ENCODE data around the gene COL8A2.

The COL8A2 gene

GRCh38 chr1:36083635-36084496 is 41.2 kb downstream of the COL8A2 start, which contains the start of gene TEKT2:
Gene TEKT2 (plus strand): TSS chr1:36084094. CDS start chr1:36084922, 828 bp downstream.
- Histone ChIP-seq H3K9ac (ENCODE audit: low read length) (no peak within 1 kb of the TSS), H3K79me2 (ENCODE audit: control insufficient read depth, insufficient read depth, low read length, poor library complexity) (peaks cover 1% of the 10 kb centered on the region), H3K79me1 (ENCODE audit: low read length) (peaks cover 4% of the 10 kb centered on the region), H3K4ac (ENCODE audit: low read depth, low read length) (no peak within 1 kb of the TSS), H3K23ac (ENCODE audit: low read length) (no peak within 1 kb of the TSS), H3K27ac (ENCODE audit: low read depth, low read length) (no peak within 1 kb of the TSS), H3K4me2 (ENCODE audit: low read length) (peak within 1 kb of the TSS; percentile 87), H3K4me3 (ENCODE audit: low read depth, low read length) (peak within 1 kb of the TSS; percentile 70), H3K4me1 (ENCODE audit: control insufficient read depth in 1 of 2, insufficient read depth in 2 of 2, low read length in 2 of 2) (peaks cover 0 to 8% of the 10 kb centered on the region in 2 experiments), H4K12ac (ENCODE audit: low read depth, low read length) (no peak within 1 kb of the TSS), H3K14ac (ENCODE audit: low read length) (no peak within 1 kb of the TSS), H2BK120ac (ENCODE audit: insufficient read depth, low read length, poor library complexity) (no peak within 1 kb of the TSS), H3K36me3 (ENCODE audit: control insufficient read depth in 1 of 2, insufficient read depth in 2 of 2, low read length in 2 of 2) (no peaks in the 10 kb centered on the region), H4K91ac (ENCODE audit: low read depth, low read length) (peak within 1 kb of the TSS; percentile 32), H3K18ac (ENCODE audit: low read length) (no peak within 1 kb of the TSS), H4K8ac (ENCODE audit: low read depth, low read length) (peak within 1 kb of the TSS; percentile 59), H3K9me3 (ENCODE audit: insufficient read depth, low read depth, low read length) (no peaks in the 10 kb centered on the region), H2AK5ac (ENCODE audit: low read length) (no peak within 1 kb of the TSS), H2BK5ac (ENCODE audit: low read depth, low read length, poor library complexity) (no peak within 1 kb of the TSS), H3K27me3 (ENCODE audit: insufficient read depth, low read length) (no peaks in the 10 kb centered on the region), H2BK12ac (ENCODE audit: low read length) (no peak within 1 kb of the TSS), H2AFZ (ENCODE audit: insufficient read depth, low read length, poor library complexity) (peak within 1 kb of the TSS; percentile 91)
- no peak for DNase-seq
- no CpG with 5 or more reads among the region's 59 CpGs for WGBS (ENCODE audit: extremely low coverage, insufficient coverage, insufficient read length)

GRCh38 chr1:36083219-36083618 is 41.8 kb downstream of the COL8A2 start:
- no peak for DNase-seq
- Histone ChIP-seq H3K18ac (ENCODE audit: low read length) (no peak overlapping the region), H3K36me3 (ENCODE audit: control insufficient read depth in 1 of 2, insufficient read depth in 2 of 2, low read length in 2 of 2) (no peaks in the 10 kb centered on the region), H3K9ac (ENCODE audit: low read length) (no peak overlapping the region), H3K14ac (ENCODE audit: low read length) (no peak overlapping the region), H4K91ac (ENCODE audit: low read depth, low read length) (no peak overlapping the region), H3K27ac (ENCODE audit: low read depth, low read length) (no peak overlapping the region), H2AK5ac (ENCODE audit: low read length) (no peak overlapping the region), H4K8ac (ENCODE audit: low read depth, low read length) (no peak overlapping the region), H3K79me2 (ENCODE audit: control insufficient read depth, insufficient read depth, low read length, poor library complexity) (no peaks in the 10 kb centered on the region), H2BK5ac (ENCODE audit: low read depth, low read length, poor library complexity) (no peak overlapping the region), H2BK120ac (ENCODE audit: insufficient read depth, low read length, poor library complexity) (no peak overlapping the region), H2BK12ac (ENCODE audit: low read length) (no peak overlapping the region), H3K79me1 (ENCODE audit: low read length) (peaks cover 2% of the 10 kb centered on the region), H3K4me1 (ENCODE audit: control insufficient read depth in 1 of 2, insufficient read depth in 2 of 2, low read length in 2 of 2) (peaks cover 0 to 5% of the 10 kb centered on the region in 2 experiments), H3K23ac (ENCODE audit: low read length) (no peak overlapping the region), H3K27me3 (ENCODE audit: insufficient read depth, low read length) (no peaks in the 10 kb centered on the region), H3K4me3 (ENCODE audit: low read depth, low read length) (no peak overlapping the region), H4K12ac (ENCODE audit: low read depth, low read length) (no peak overlapping the region), H3K4me2 (ENCODE audit: low read length) (no peak overlapping the region), H3K4ac (ENCODE audit: low read depth, low read length) (no peak overlapping the region), H2AFZ (ENCODE audit: insufficient read depth, low read length, poor library complexity) (no peak overlapping the region), H3K9me3 (ENCODE audit: insufficient read depth, low read depth, low read length) (no peaks in the 10 kb centered on the region)
- no CpG with 5 or more reads among the region's 13 CpGs for WGBS (ENCODE audit: extremely low coverage, insufficient coverage, insufficient read length)

- no peak overlapping the region for H2BK120ac ChIP-seq (ENCODE audit: insufficient read depth, low read length, poor library complexity)
- no peak overlapping the region for H2AK5ac ChIP-seq (ENCODE audit: low read length)
- no peak overlapping the region for H2BK12ac ChIP-seq (ENCODE audit: low read length)
- H3K4me1 ChIP-seq (ENCODE audit: control insufficient read depth in 1 of 2, insufficient read depth in 2 of 2, low read length in 2 of 2) = peaks cover 0 to 4% of the 10 kb centered on the region in 2 experiments
- no peak overlapping the region for H3K23ac ChIP-seq (ENCODE audit: low read length)
- no CpG with 5 or more reads among the region's 3 CpGs for WGBS (ENCODE audit: extremely low coverage, insufficient coverage, insufficient read length)
- no peak overlapping the region for H2BK5ac ChIP-seq (ENCODE audit: low read depth, low read length, poor library complexity)
- H3K4me3 ChIP-seq (ENCODE audit: low read depth, low read length) = no peak overlapping the region
- no peak overlapping the region for H3K4ac ChIP-seq (ENCODE audit: low read depth, low read length)
- no peak overlapping the region for H4K91ac ChIP-seq (ENCODE audit: low read depth, low read length)
- no peak overlapping the region for H2AFZ ChIP-seq (ENCODE audit: insufficient read depth, low read length, poor library complexity)
- DNase-seq = no peak
- H4K8ac ChIP-seq (ENCODE audit: low read depth, low read length) = no peak overlapping the region
- no peaks in the 10 kb centered on the region for H3K9me3 ChIP-seq (ENCODE audit: insufficient read depth, low read depth, low read length)
- no peaks in the 10 kb centered on the region for H3K36me3 ChIP-seq (ENCODE audit: control insufficient read depth in 1 of 2, insufficient read depth in 2 of 2, low read length in 2 of 2)
- H3K27ac ChIP-seq (ENCODE audit: low read depth, low read length) = no peak overlapping the region
- peaks cover 2% of the 10 kb centered on the region for H3K79me1 ChIP-seq (ENCODE audit: low read length)
- no peak overlapping the region for H3K14ac ChIP-seq (ENCODE audit: low read length)
- H3K27me3 ChIP-seq (ENCODE audit: insufficient read depth, low read length) = no peaks in the 10 kb centered on the region
- no peaks in the 10 kb centered on the region for H3K79me2 ChIP-seq (ENCODE audit: control insufficient read depth, insufficient read depth, low read length, poor library complexity)
- H3K4me2 ChIP-seq (ENCODE audit: low read length) = no peak overlapping the region
- H3K9ac ChIP-seq (ENCODE audit: low read length) = no peak overlapping the region
- H4K12ac ChIP-seq (ENCODE audit: low read depth, low read length) = no peak overlapping the region
- H3K18ac ChIP-seq (ENCODE audit: low read length) = no peak overlapping the region
Measured at GRCh38 chr1:36081926-36082485, 43.0 kb downstream of the COL8A2 start.

- no peaks in the 10 kb centered on the region for H3K79me2 ChIP-seq (ENCODE audit: control insufficient read depth, insufficient read depth, low read length, poor library complexity)
- H4K12ac ChIP-seq (ENCODE audit: low read depth, low read length) = no peak overlapping the region
- H2BK5ac ChIP-seq (ENCODE audit: low read depth, low read length, poor library complexity) = no peak overlapping the region
- no peak overlapping the region for H3K23ac ChIP-seq (ENCODE audit: low read length)
- no peak overlapping the region for H2BK120ac ChIP-seq (ENCODE audit: insufficient read depth, low read length, poor library complexity)
- no peak overlapping the region for H2AK5ac ChIP-seq (ENCODE audit: low read length)
- H3K79me1 ChIP-seq (ENCODE audit: low read length) = peaks cover 2% of the 10 kb centered on the region
- H2BK12ac ChIP-seq (ENCODE audit: low read length) = no peak overlapping the region
- H3K9ac ChIP-seq (ENCODE audit: low read length) = no peak overlapping the region
- peak; percentile 90 to 97 for DNase-seq
- H3K18ac ChIP-seq (ENCODE audit: low read length) = no peak overlapping the region
- no peaks in the 10 kb centered on the region for H3K36me3 ChIP-seq (ENCODE audit: control insufficient read depth in 1 of 2, insufficient read depth in 2 of 2, low read length in 2 of 2)
- no peak overlapping the region for H3K4ac ChIP-seq (ENCODE audit: low read depth, low read length)
- no peak overlapping the region for H2AFZ ChIP-seq (ENCODE audit: insufficient read depth, low read length, poor library complexity)
- no CpG with 5 or more reads among the region's 6 CpGs for WGBS (ENCODE audit: extremely low coverage, insufficient coverage, insufficient read length)
- H4K91ac ChIP-seq (ENCODE audit: low read depth, low read length) = no peak overlapping the region
- H3K4me2 ChIP-seq (ENCODE audit: low read length) = no peak overlapping the region
- H3K4me3 ChIP-seq (ENCODE audit: low read depth, low read length) = no peak overlapping the region
- H3K27me3 ChIP-seq (ENCODE audit: insufficient read depth, low read length) = no peaks in the 10 kb centered on the region
- H3K9me3 ChIP-seq (ENCODE audit: insufficient read depth, low read depth, low read length) = no peaks in the 10 kb centered on the region
- no peak overlapping the region for H3K27ac ChIP-seq (ENCODE audit: low read depth, low read length)
- peaks cover 0 to 4% of the 10 kb centered on the region in 2 experiments for H3K4me1 ChIP-seq (ENCODE audit: control insufficient read depth in 1 of 2, insufficient read depth in 2 of 2, low read length in 2 of 2)
- H4K8ac ChIP-seq (ENCODE audit: low read depth, low read length) = no peak overlapping the region
- H3K14ac ChIP-seq (ENCODE audit: low read length) = no peak overlapping the region
Measured at GRCh38 chr1:36080801-36081200, 44.2 kb downstream of the COL8A2 start.
